HG02938 (cell line): Measurements from ENCODE around the gene FUOM.

ENCODE experiments used
- ATAC-seq: cut with Tn5 transposase; IDR thresholded peaks from one replicate; pipeline ENCODE4 v1.9.1; 2021; ENCODE audit warnings: mild to moderate bottlenecking, moderate library complexity; ENCODE audit not compliant: unreplicated experiment

Gene FUOM

DNA sequence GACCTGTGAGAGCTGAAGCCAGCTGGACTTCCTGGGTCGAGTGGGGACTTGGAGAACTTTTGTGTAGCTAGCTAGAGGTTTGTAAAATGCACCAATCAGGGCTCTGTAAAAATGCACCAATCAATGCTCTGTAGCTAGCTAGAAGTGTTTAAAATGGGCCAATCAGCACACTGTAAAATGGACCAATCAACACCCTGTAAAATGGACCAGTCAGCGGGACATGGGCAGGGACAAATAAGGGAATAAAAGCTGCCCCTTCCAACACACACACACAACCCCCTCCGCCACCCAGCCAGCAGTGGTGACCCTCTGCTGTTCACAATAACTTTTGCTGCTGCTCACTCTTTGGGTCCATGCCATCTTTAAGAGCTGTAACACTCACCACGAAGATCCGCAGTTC is 42.0 kb downstream of the FUOM start:
- ATAC-seq: no peak

DNA sequence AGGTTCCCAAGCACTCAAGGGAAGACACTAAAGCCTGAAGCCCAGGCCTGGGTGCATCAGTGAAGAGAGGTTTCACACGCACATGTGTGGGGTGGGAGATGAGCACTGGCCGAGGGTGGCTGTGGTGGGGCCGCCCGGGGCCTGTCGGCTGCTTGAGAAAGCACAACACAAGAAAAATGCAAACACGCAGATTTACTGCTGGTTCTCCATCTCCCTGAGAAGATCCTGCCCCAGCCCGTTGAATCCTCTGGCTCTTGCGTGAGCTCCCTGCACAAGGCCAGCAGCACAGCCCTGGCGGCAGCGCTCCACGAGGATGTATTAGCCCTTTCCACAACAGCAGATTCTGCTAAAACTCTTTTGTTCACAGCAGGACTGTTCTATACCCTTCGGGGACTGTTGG is 42.9 kb downstream of the FUOM start:
- ATAC-seq: no peak

DNA sequence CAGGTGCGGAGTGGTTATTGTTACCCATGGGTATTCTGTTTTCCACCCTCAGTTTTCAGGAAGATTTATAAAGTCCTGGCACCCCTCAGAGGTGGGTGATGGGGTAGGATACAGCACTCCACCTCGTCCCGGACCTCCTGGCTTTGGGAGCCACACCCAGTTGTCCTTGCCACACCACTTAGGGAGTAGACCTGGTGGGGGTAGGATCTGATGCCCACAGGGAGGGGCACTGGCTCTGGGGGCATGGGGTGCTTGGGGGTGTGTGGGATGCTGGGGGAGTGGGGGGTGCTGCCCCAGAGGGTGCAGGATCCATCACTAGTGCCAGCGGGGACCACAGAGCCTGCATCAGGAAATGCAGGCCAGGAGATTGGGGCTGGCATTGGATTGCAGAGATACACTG is 44.6 kb downstream of the FUOM start:
- ATAC-seq: no peak

DNA sequence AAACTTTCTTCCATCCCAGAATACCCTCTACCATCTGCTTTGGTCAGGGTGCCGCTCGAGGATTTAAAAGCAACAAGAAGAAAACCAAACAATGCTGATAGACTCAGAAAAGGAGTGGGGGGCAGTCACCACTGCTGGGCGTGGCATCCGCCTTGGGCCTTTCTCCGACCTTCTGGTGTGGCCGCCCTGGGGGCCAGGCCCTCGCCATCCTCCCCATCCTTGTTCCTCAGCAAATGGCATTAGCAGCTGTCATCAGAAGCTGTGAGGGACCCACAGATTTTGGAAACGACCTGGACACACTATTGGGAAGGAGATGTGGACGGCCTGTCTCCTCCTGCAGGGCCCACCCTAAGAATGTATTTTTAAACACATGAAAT is 45.1 kb downstream of the FUOM start:
- ATAC-seq: no peak

DNA sequence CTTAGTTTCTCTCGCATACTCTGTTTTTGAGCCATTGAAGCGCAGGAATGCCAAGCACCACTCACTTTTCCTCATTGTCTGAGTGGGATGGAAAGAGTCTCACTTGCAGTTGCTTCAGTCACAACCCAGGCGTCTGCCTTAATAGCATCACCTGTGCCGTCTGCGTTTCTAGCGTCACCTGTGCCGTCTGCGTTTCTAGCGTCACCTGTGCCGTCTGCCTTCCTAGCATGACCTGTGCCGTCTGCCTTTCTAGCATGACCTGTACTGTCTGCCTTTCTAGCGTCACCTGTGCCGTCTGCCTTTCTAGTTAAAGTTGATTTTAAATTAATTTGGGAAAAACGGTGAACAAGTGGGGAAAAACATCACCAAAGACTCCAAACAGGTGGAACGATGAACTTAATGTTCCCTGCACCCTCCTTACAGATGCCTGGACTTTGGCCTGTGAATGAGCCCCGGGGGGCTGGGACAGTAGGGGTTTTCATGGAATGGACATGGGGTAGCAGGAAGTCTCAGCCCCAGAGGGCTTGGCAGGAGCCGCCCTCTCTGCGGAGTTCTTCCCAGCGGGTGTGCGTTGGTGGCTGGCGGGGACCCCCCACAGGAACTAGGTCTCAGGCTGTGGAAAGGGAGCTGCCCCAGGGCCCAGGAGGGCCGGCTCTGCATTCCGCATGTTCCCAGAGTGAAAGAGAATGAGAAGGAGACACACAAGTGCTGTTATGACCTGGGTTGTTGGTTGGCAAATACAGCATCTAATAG is 45.6 kb downstream of the FUOM start:
- ATAC-seq: no peak

DNA sequence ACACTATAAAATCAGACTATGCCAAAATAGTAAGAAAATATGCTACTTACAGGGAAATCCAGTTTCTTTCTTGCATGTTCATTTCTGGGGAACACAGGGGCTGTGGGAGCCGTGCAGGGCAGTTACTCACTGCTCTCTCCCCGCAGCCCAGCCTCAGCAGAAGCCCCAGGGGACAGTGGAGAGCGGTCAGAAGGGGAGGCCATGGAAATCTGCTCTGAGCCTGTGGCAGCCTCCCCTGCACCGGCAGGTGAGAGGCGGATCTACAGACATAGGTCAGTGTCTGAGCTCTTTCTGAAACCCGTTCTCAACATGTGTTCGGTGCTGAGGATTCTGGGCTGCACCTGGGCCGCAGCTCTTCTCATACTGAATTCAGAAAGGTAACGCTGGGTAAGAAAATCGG is 46.2 kb downstream of the FUOM start:
- no peak for ATAC-seq

DNA sequence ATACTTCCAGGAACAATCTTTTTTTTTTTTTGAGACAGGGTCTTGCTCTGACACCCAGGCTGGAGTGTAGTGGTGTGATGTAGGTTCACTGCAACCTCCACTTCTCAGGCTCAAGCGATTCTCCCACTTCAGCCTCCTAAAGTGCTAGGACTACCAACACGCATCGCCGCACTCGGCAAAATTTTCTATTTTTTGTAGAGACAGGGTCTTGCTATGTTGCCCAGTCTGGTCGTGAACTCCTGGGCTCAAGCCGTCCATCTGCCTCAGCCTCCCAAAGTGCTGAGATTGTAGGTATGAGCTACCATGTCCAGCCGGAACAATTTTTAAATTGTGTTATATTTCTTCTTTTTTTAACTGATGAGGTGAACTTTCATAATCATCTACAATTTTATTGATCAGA is 47.0 kb downstream of the FUOM start:
- no peak for ATAC-seq

DNA sequence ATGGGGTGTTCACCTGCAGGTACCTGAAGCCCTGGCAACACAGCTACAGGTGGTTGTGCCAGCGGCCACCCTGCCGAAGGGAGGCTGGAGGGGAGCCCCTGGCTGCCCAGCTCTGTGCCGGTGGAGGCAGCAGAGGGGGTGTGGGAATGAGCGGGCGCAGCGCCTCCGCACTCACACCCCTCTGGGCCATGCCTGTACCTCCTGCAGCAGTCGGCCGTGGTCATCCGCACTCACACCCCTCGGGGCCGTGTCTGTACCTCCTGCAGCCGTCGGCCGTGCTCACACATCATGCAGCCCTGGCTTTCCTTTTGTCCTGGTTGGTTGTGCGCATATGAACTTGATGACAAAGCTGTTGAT is 47.4 kb downstream of the FUOM start:
- ATAC-seq: no peak

DNA sequence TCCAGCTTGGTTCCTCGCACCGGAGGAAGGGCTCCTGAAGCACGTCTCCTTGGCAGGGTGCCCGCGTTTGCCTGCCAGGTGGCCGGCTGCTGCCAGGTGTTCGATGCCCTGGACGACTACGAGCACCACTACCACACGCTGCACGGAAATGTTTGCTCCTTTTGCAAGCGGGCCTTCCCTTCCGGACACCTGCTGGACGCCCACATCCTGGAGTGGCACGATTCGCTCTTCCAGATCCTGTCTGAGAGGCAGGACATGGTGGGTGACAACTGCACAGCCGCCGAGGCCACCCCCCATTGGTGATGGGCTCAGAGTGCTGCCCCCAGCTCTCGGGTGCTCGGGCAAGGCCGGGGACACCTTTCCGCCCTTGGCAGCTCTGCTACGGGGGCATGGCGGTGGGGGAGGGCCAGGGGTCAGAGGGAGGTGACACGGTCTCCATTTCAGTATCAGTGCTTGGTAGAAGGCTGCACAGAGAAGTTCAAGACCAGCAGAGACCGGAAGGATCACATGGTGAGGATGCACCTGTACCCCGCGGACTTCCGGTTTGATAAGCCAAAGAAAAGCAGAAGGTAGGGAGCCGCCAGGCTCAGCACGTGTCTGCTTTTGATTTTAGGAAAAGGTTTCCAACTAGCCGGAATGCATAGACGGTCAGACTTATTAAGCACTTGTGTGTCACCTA is 48.0 kb downstream of the FUOM start:
- ATAC-seq: no peak

DNA sequence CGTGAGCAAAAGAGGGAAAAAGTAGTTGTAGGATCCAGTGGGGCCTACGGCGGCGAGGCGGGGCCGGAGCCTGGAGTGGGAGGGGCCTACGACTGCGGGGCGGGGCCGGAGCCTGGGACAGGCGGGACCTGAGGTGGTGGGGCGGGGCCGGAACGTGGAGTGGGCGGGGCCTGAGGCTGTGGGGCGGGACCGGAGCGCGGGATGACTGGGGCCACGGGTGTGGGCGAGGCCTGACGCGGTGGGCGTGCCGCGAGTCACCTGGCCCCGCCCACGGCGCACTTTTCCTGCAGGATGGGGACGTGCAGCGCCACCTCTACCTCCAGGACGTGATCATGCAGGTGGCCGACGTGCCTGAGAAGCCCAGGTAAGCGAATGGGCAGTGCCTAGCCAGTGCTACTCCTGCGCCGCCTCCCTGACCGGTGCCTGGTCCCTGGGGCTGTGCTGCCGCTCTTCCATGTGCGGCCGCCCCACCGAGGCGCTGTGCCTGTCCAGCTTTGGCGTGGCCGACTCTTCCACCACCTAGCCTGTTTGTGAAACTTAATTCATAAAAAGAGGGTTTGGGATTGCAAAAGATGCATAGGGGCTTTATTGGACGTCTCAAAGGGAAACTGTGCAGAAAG is 48.6 kb downstream of the FUOM start:
- peak; percentile 62 for ATAC-seq

DNA sequence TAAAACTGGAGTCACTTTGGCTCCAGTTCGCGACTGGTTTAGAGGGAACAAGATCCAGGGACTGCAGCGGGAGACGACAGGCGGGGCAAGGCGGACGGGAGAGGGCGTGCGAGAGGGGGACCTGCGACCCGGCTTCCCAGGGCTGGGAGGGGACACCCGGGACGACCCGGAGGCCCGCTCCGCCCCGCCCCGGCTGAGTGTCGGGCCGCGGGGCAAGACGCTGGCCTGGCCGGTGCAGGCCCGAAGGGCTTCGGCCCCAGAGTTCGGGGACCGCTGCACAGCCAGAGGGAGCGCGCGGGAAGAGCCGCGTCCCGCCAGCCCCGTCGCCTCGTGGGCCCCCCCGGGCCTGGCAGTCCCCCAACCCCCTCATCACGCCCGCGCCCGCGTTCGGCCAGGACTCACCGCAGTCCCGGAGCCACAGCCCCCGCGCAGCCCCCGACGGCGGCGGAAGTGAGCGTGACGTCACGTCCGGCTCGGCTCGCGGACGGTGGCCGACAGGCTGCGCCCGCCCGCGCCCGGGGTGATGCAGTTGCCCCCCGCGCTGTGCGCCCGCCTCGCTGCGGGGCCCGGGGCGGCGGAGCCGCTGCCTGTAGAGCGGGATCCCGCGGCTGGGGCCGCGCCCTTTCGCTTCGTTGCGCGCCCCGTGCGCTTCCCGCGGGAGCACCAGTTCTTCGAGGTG is 49.3 kb downstream of the FUOM start, which contains the start of the genes TUBGCP2 and ZNF511:
Gene TUBGCP2, minus strand, starts transcription at position 452 of the 679 bp plus-strand sequence. CDS start 5,931 bp downstream, outside the sequence.
Gene ZNF511, plus strand, starts transcription at position 494 of the 679 bp plus-strand sequence. Its CDS starts 30 bp downstream, at position 524.
- ATAC-seq: peak; percentile 59

DNA sequence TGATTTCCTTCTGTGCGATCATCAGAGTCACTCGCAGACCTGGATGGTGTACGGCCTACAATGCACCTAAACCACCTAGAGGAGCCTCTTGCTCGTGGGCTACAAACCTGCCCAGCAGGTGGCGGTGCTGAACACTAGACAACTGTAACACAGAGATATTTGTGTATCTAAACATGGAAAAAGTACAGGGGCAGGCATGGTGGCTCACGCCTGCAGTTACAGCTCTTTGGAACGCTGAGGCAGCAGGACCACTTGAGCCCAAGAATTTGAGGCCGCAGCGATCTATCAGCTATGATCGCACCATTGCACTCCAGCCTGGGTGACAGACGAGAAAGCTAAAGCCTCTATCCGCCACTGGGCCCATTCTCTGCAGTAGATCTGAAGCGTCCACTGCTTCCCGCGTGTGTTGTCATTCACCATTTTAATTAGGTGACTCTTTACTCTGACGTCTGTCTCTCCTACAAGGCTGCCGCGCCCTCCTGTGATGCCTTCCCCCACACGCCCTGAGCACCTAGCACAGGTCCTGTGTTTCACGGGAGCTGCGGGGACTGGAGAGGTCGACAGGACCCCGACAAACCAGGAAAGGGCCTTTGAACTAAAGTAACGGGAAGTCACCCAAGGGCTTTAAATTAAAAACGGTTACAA is 49.9 kb downstream of the FUOM start:
- ATAC-seq: peak; percentile 55

DNA sequence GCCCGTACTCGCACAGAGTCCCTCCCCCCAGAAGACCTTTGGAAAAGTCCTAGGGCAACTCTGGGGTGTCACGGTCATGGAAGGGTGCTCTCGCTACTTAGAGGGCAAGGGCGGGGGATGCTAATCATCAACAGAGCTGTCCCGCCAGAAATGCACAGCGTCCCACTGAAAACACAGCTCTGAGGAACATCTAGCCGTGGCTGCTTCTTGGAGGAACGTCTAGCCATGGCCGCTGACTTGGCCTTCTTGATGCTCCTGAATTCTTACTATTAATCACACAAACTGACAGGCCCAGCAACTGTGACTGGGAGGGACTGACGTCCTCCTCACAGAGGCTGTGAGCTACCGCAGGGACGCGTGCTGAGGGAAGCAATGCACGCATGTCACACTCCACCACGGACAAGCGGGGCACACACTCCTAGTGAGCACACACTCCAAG is 50.9 kb downstream of the FUOM start:
- no peak for ATAC-seq

DNA sequence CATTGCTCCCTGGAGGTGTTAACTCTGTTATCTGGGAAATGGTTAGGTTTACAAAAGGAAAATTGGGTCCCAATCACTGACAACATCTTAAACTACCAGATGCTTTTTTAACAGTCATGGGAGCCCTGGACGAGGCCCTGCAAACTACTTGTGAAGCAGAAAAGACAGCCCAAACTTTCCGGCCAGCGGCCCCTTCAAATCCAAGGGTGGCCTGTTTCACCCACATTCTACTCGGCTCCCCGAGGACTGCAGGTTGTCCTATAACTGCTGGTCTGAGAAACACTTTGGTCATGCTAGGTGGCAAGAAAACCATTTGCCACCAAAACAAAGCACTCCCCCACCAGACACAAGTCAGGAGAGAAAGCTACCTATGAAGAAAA is 51.7 kb downstream of the FUOM start:
- no peak for ATAC-seq
